ENCODE results near the gene ACAP1. TPM values are rescaled to one million over a fixed set of nuclear protein-coding genes. Genes with fewer than 3 reads are reported as not detected.
A peak's percentile ranks its signal among the peaks of the same experiment; 100 is the strongest.

The ACAP1 gene
- total RNA-seq, 1 donor from 2014 or later = 0.81 TPM

GRCh38 chr17:7380855-7381683 is 44.7 kb downstream of the ACAP1 start, which contains the start of gene TNK1:
Gene TNK1, plus strand, starts transcription at chr17:7381089. Its CDS starts 1,838 bp downstream, at chr17:7382927.
- no peak for DNase-seq (ENCODE audit: low read depth)
- H3K4me3 ChIP-seq (ENCODE audit: low read depth, low read length) = peak within 1 kb of the TSS; percentile 81

GRCh38 chr17:7382901-7383300 is 46.6 kb downstream of the ACAP1 start:
- no peak for DNase-seq (ENCODE audit: low read depth)
- H3K4me3 ChIP-seq (ENCODE audit: low read depth, low read length) = no peak overlapping the region
- no peak for TF ChIP-seq CTCF (conservative IDR thresholded peaks at IDR 0.05; ENCODE audit: low read depth, low read length)

More at GRCh38 chr17:7380855-7381683, 44.7 kb downstream of the ACAP1 start, which contains the start of gene TNK1:
- TF ChIP-seq CTCF (conservative IDR thresholded peaks at IDR 0.05; ENCODE audit: low read depth, low read length) = no peak

GRCh38 chr17:7383371-7383741 is 47.0 kb downstream of the ACAP1 start:
- H3K4me3 ChIP-seq (ENCODE audit: low read depth, low read length) = no peak overlapping the region
- no peak for DNase-seq (ENCODE audit: low read depth)
- TF ChIP-seq CTCF (conservative IDR thresholded peaks at IDR 0.05; ENCODE audit: low read depth, low read length) = no peak

- no peak for TF ChIP-seq CTCF (conservative IDR thresholded peaks at IDR 0.05; ENCODE audit: low read depth, low read length)
- DNase-seq (ENCODE audit: low read depth) = no peak
- H3K4me3 ChIP-seq (ENCODE audit: low read depth, low read length) = no peak overlapping the region
Observed at GRCh38 chr17:7383742-7384488, 47.6 kb downstream of the ACAP1 start.

- no peak for TF ChIP-seq CTCF (conservative IDR thresholded peaks at IDR 0.05; ENCODE audit: low read depth, low read length)
- no peak overlapping the region for H3K4me3 ChIP-seq (ENCODE audit: low read depth, low read length)
- DNase-seq (ENCODE audit: low read depth) = no peak
Observed at GRCh38 chr17:7384489-7385081, 48.3 kb downstream of the ACAP1 start.

- no peak for TF ChIP-seq CTCF (conservative IDR thresholded peaks at IDR 0.05; ENCODE audit: low read depth, low read length)
- H3K4me3 ChIP-seq (ENCODE audit: low read depth, low read length) = no peak overlapping the region
- no peak for DNase-seq (ENCODE audit: low read depth)
Observed at GRCh38 chr17:7388856-7389255, 52.5 kb downstream of the ACAP1 start.

Measured in epithelial cell of proximal tubule (primary cell).